WTC11 (cell line): ENCODE data around the gene TEAD1. TPM values are rescaled to one million over a fixed set of nuclear protein-coding genes. Genes with fewer than 3 reads are reported as not detected.

ENCODE experiments used
- ATAC-seq: fragments of 200-7000 bp; cut with Tn5 transposase; 2 replicates; pipeline ENCODE4 v1.10.0; 2021; ENCODE audit warnings: mild to moderate bottlenecking, moderate library complexity
- CTCF ChIA-PET: fragments of 300-600 bp; sonication (Branson Sonifier 250); formaldehyde crosslinking; loops from one replicate; lab custom pipeline; 2021; ENCODE audit warnings: antibody characterized with exemption; lab: Charles Lee
- POLR2A ChIA-PET: fragments of 350-600 bp; sonication (Branson Sonifier 250); formaldehyde crosslinking; loops from one replicate; lab custom pipeline; 2021; ENCODE audit warnings: antibody characterized with exemption; lab: Charles Lee
- DNase-seq: peaks from one replicate; pipeline ENCODE4 v3.0.0; 2021; ENCODE audit warnings: low spot score
- H3K27ac Mint-ChIP-seq: 2 replicates; pipeline ENCODE4 v1.8.0; 2021; ENCODE audit warnings: mixed read lengths
- H3K27me3 Mint-ChIP-seq: 2 replicates; pipeline ENCODE4 v1.8.0; 2021; ENCODE audit warnings: low read depth, mild to moderate bottlenecking, moderate library complexity, mixed read lengths
- H3K36me3 Mint-ChIP-seq: 2 replicates; pipeline ENCODE4 v1.8.0; 2021; ENCODE audit warnings: mixed read lengths
- H3K4me1 Mint-ChIP-seq: 2 replicates; pipeline ENCODE4 v1.8.0; 2022; ENCODE audit warnings: mixed read lengths
- H3K4me3 Mint-ChIP-seq: 2 replicates; pipeline ENCODE4 v1.8.0; 2021; ENCODE audit warnings: mild to moderate bottlenecking, moderate library complexity, mixed read lengths
- H3K9me3 Mint-ChIP-seq: 2 replicates; pipeline ENCODE4 v1.8.0; 2021; ENCODE audit warnings: mixed read lengths
- FOXK1 ChIP-seq: sonication (generic); formaldehyde crosslinking; IDR thresholded peaks from 2 replicates; pipeline ENCODE4 v1.8.0; 2022; ENCODE audit warnings: mild to moderate bottlenecking, moderate library complexity, missing genetic modification reagents
- GTF2I ChIP-seq: fragments of 250-450 bp; sonication (Bioruptor Pico); conservative IDR thresholded peaks from 2 replicates; pipeline ENCODE4 v1.4.0; 2021; ENCODE audit warnings: mild to moderate bottlenecking
- JAZF1 ChIP-seq: fragments of 250-450 bp; sonication (Bioruptor Pico); IDR thresholded peaks from 2 replicates; pipeline ENCODE4 v1.9.0; 2021; ENCODE audit warnings: moderate library complexity, mild to moderate bottlenecking, inconsistent platforms
- KAT7 ChIP-seq: sonication (generic); formaldehyde crosslinking; IDR thresholded peaks from 2 replicates; pipeline ENCODE4 v1.8.1; 2023; ENCODE audit warnings: missing genetic modification reagents, mild to moderate bottlenecking, borderline replicate concordance
- PRRX2 ChIP-seq: fragments of 250-450 bp; sonication (Bioruptor Pico); IDR thresholded peaks from 2 replicates; pipeline ENCODE4 v1.8.0; 2021; ENCODE audit warnings: mild to moderate bottlenecking
- RELA ChIP-seq: sonication (generic); formaldehyde crosslinking; IDR thresholded peaks from 2 replicates; pipeline ENCODE4 v1.8.1; 2022; ENCODE audit warnings: missing genetic modification reagents, mild to moderate bottlenecking, borderline replicate concordance
- SMAD4 ChIP-seq: sonication (generic); formaldehyde crosslinking; IDR thresholded peaks from 2 replicates; pipeline ENCODE4 v1.8.0; 2022; ENCODE audit warnings: mild to moderate bottlenecking, missing genetic modification reagents
- TEAD1 ChIP-seq: sonication (generic); formaldehyde crosslinking; IDR thresholded peaks from 2 replicates; pipeline ENCODE4 v1.8.0; 2022; ENCODE audit warnings: mild to moderate bottlenecking, missing genetic modification reagents
- ZNF121 ChIP-seq: sonication (generic); formaldehyde crosslinking; IDR thresholded peaks from 2 replicates; pipeline ENCODE4 v1.8.0; 2023; ENCODE audit warnings: missing genetic modification reagents
- ZNF138 ChIP-seq: sonication (generic); formaldehyde crosslinking; conservative IDR thresholded peaks from 2 replicates; pipeline ENCODE4 v1.8.1; 2022; ENCODE audit warnings: mild to moderate bottlenecking, moderate library complexity, missing genetic modification reagents
- ZNF219 ChIP-seq: sonication (generic); formaldehyde crosslinking; IDR thresholded peaks from 2 replicates; pipeline ENCODE4 v1.8.0; 2023; ENCODE audit warnings: missing genetic modification reagents, mild to moderate bottlenecking, borderline replicate concordance
- ZNF396 ChIP-seq: fragments of 250-450 bp; sonication (Bioruptor Pico); IDR thresholded peaks from 2 replicates; pipeline ENCODE4 v1.8.0; 2021; ENCODE audit warnings: mild to moderate bottlenecking, moderate library complexity, borderline replicate concordance
- total RNA-seq: library from RNA; stranded (reverse); gene quantifications from 3 replicates; pipeline ENCODE4 v1.2.3, GENCODE V29; 2021
- TF ChIP-seq, protein P1 (sequence below): fragments of 250-450 bp; sonication (Bioruptor Pico); conservative IDR thresholded peaks from 2 replicates; pipeline ENCODE4 v1.9.0; 2021; ENCODE audit warnings: mild to moderate bottlenecking
- TF ChIP-seq, protein P2 (sequence below): sonication (generic); formaldehyde crosslinking; IDR thresholded peaks from 2 replicates; pipeline ENCODE4 v1.8.0; 2022; ENCODE audit warnings: mild to moderate bottlenecking, missing genetic modification reagents
- TF ChIP-seq, protein P3 (sequence below): fragments of 250-450 bp; sonication (Bioruptor Pico); IDR thresholded peaks from 2 replicates; pipeline ENCODE4 v1.9.0; 2021; ENCODE audit warnings: mild to moderate bottlenecking
- TF ChIP-seq, protein P4 (sequence below): sonication (generic); formaldehyde crosslinking; IDR thresholded peaks from 2 replicates; pipeline ENCODE4 v1.8.0; 2022; ENCODE audit warnings: mild to moderate bottlenecking, missing genetic modification reagents
- TF ChIP-seq, protein P5 (sequence below): fragments of 250-450 bp; sonication (Bioruptor Pico); IDR thresholded peaks from 2 replicates; pipeline ENCODE4 v1.9.0; 2021; ENCODE audit warnings: mild to moderate bottlenecking
- TF ChIP-seq, protein P6 (sequence below): sonication (generic); formaldehyde crosslinking; conservative IDR thresholded peaks from 2 replicates; pipeline ENCODE4 v1.8.1; 2023; ENCODE audit warnings: mild to moderate bottlenecking, low read depth, missing genetic modification reagents, moderate library complexity

The TEAD1 gene
- total RNA-seq, 1 experiment from 2014 or later, result 79.9 TPM

DNA sequence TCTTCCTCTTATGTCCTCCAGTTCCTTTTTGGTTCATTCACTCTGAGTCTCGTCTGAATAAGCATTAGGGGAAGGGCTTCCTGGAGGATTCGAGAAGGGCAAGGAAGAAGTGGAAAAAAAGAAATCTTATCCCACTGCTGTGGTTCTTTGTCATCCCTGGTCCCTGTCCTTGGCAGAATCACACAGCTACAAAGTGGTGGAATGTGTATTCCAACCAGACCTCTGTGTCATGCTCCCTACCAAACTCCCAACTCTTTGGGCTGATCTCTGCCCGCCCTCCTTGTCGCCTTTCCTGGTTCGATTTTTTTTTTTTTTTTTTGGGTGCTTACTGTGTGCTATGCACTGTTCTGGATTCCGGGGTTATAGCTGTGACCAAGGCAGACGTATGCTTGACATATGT lies 61.0 kb downstream of the TEAD1 start (continued):
- TF ChIP-seq, protein P1, sequence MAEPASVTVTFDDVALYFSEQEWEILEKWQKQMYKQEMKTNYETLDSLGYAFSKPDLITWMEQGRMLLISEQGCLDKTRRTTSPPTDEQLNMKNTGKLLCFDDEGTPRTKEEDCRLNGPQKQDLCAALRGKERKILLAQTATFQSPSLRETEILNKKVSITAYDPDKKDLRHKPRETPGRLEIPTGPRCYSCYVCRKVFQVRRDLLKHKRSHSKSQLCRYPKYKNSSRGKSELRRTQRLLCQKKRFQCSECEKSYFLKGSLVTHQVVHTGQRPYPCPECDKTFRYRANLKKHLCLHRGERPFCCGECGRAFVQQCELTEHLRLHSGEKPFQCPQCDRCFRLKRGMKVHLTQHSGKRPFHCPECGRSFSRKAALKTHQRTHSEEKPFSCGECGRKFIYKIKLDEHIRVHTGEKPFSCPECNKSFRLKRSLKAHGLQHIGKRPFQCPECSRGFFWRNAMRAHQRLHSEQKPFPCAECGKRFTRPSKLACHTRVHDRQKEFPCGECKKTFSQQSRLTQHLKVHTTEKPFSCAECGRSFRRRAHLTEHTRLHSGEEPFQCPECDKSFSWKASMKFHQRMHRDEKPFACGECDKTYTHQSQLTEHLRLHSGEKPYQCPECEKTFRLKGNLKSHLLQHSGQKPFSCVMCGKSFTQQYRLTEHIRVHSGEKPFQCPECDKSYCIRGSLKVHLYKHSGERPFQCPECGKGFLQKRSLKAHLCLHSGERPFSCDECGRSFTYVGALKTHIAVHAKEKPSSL (CRISPR knock-in tag), result no peak
- TF ChIP-seq, protein P2, sequence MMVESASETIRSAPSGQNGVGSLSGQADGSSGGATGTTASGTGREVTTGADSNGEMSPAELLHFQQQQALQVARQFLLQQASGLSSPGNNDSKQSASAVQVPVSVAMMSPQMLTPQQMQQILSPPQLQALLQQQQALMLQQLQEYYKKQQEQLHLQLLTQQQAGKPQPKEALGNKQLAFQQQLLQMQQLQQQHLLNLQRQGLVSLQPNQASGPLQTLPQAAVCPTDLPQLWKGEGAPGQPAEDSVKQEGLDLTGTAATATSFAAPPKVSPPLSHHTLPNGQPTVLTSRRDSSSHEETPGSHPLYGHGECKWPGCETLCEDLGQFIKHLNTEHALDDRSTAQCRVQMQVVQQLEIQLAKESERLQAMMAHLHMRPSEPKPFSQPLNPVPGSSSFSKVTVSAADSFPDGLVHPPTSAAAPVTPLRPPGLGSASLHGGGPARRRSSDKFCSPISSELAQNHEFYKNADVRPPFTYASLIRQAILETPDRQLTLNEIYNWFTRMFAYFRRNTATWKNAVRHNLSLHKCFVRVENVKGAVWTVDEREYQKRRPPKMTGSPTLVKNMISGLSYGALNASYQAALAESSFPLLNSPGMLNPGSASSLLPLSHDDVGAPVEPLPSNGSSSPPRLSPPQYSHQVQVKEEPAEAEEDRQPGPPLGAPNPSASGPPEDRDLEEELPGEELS (CRISPR knock-in tag), result no peak
- TF ChIP-seq ZNF219 (CRISPR knock-in tag), result no peak
- TF ChIP-seq, protein P3, sequence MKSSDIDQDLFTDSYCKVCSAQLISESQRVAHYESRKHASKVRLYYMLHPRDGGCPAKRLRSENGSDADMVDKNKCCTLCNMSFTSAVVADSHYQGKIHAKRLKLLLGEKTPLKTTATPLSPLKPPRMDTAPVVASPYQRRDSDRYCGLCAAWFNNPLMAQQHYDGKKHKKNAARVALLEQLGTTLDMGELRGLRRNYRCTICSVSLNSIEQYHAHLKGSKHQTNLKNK (CRISPR knock-in tag), result no peak
- TF ChIP-seq ZNF396 (CRISPR knock-in tag), result no peak
- TF ChIP-seq, protein P4, sequence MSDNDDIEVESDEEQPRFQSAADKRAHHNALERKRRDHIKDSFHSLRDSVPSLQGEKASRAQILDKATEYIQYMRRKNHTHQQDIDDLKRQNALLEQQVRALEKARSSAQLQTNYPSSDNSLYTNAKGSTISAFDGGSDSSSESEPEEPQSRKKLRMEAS, result no peak
- TF ChIP-seq, protein P5, sequence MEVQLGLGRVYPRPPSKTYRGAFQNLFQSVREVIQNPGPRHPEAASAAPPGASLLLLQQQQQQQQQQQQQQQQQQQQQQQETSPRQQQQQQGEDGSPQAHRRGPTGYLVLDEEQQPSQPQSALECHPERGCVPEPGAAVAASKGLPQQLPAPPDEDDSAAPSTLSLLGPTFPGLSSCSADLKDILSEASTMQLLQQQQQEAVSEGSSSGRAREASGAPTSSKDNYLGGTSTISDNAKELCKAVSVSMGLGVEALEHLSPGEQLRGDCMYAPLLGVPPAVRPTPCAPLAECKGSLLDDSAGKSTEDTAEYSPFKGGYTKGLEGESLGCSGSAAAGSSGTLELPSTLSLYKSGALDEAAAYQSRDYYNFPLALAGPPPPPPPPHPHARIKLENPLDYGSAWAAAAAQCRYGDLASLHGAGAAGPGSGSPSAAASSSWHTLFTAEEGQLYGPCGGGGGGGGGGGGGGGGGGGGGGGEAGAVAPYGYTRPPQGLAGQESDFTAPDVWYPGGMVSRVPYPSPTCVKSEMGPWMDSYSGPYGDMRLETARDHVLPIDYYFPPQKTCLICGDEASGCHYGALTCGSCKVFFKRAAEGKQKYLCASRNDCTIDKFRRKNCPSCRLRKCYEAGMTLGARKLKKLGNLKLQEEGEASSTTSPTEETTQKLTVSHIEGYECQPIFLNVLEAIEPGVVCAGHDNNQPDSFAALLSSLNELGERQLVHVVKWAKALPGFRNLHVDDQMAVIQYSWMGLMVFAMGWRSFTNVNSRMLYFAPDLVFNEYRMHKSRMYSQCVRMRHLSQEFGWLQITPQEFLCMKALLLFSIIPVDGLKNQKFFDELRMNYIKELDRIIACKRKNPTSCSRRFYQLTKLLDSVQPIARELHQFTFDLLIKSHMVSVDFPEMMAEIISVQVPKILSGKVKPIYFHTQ (CRISPR knock-in tag), result no peak
- TF ChIP-seq TEAD1 (CRISPR knock-in tag), result no peak
- no peak for TF ChIP-seq ZNF121 (CRISPR knock-in tag)

DNA sequence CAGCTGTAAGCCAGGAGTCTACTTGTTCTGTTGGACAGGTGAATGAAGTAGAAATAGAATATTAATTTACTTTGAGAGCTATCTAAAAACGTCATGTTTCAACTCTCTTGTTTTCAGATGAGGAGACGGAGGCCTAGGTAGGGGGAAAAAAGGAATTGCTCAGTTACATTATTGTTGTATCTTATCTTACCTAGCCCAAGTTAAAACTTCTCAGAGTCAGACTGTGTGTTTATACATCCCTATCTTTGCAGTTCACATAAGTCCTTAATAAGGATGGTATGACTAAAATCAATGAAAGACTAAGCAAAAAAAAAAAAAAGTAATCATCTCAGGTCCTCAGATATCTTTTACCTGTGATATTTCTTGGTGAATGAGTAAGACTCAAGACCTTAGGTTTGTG lies 62.8 kb downstream of the TEAD1 start:
- Mint-ChIP-seq H3K9me3 (peaks cover 12% of the 10 kb centered on the region), H3K27me3 (no peaks in the 10 kb centered on the region), H3K4me3 (no peak overlapping the region), H3K27ac (no peak overlapping the region), H3K36me3 (peaks cover 10% of the 10 kb centered on the region), H3K4me1 (peaks cover 49% of the 10 kb centered on the region)
- CTCF ChIA-PET, result interaction anchor here (1.2 kb wide), 1 partner anchor 137 kb away, joined by 3 read pairs; no protein-coding TSS in a partner anchor
- no peak for ATAC-seq
- TF ChIP-seq GTF2I (CRISPR knock-in tag) (no peak), ZNF138 (no peak), FOXK1 (CRISPR knock-in tag) (no peak), JAZF1 (CRISPR knock-in tag) (no peak), SMAD4 (CRISPR knock-in tag) (no peak), KAT7 (no peak), RELA (CRISPR knock-in tag) (no peak), PRRX2 (CRISPR knock-in tag) (no peak)
- TF ChIP-seq, protein P6, sequence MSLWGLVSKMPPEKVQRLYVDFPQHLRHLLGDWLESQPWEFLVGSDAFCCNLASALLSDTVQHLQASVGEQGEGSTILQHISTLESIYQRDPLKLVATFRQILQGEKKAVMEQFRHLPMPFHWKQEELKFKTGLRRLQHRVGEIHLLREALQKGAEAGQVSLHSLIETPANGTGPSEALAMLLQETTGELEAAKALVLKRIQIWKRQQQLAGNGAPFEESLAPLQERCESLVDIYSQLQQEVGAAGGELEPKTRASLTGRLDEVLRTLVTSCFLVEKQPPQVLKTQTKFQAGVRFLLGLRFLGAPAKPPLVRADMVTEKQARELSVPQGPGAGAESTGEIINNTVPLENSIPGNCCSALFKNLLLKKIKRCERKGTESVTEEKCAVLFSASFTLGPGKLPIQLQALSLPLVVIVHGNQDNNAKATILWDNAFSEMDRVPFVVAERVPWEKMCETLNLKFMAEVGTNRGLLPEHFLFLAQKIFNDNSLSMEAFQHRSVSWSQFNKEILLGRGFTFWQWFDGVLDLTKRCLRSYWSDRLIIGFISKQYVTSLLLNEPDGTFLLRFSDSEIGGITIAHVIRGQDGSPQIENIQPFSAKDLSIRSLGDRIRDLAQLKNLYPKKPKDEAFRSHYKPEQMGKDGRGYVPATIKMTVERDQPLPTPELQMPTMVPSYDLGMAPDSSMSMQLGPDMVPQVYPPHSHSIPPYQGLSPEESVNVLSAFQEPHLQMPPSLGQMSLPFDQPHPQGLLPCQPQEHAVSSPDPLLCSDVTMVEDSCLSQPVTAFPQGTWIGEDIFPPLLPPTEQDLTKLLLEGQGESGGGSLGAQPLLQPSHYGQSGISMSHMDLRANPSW, result no peak
- TF ChIP-seq, protein P1 (CRISPR knock-in tag), result no peak
- TF ChIP-seq, all 79 proteins: peak for 0
- DNase-seq, result no peak
- POLR2A ChIA-PET, result no interaction called here
